ENCODE measurements around the gene PDZD4.
"Not testable (repeated sequence)": the region's sequence is repeated elsewhere in the genome, so short reads cannot be mapped to it uniquely, and the experiment has no call there.

The PDZD4 gene

DNA sequence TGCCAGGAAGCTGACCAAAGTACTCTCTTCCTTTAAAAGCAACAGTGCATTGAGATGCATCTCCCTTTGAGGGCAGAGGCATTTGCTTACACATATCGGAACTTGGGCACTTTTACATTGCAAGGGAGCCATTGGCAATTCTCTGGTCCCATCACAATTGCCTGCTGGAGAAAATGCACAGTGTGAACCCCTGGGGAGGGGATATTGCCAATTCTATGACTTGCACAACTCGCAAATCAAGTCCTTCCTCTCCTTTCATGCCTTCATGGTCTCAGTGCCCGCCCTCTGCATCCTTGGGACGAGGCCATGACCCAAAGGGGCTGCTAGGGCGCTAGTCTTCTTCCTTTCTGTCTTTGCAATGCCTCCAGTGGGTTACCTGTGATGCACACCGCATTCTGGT is 14.9 kb upstream of the PDZD4 start:
- DNase-seq (ENCODE audit: low read depth in 2 of 3, low spot score in 2 of 3), result no peak

GRCh38 chrX:153844509-153845082 is 14.3 kb upstream of the PDZD4 start:
- no peak for DNase-seq (ENCODE audit: low read depth in 2 of 3, low spot score in 2 of 3)

DNA sequence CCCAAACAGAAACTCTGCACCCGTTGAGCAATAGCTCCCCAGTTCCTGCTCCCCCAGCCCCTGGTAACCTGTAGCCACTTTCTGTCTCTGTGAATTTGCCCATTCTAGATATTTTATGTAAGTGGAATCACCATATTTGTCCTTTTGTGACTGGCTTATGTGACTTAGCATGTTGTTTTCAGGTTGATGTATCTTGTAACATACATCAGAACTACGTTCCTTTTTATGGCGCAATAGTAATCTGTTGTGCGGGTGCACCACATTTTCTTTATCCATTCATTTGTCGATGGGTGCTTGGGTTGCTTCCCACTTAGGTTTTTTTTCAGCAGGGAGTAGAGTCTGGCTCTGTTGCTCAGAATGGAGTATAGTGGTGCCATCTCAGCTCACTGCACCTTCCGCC is 6.6 kb upstream of the PDZD4 start:
- no peak for DNase-seq (ENCODE audit: low read depth in 2 of 3, low spot score in 2 of 3)

GRCh38 chrX:153832728-153833127 is 2.4 kb upstream of the PDZD4 start:
- DNase-seq (ENCODE audit: low read depth in 2 of 3, low spot score in 2 of 3), result no peak

- no peak for DNase-seq (ENCODE audit: low read depth in 2 of 3, low spot score in 2 of 3)
These were observed 1.2 kb upstream of the PDZD4 start for GRCh38 chrX:153831429-153832150.

- no peak for DNase-seq (ENCODE audit: low read depth in 2 of 3, low spot score in 2 of 3)
These were observed 490 bp upstream of the PDZD4 start for GRCh38 chrX:153830640-153831428.

- DNase-seq (ENCODE audit: low read depth in 2 of 3, low spot score in 2 of 3), result no peak
These were observed 870 bp downstream of the PDZD4 start for GRCh38 chrX:153829549-153829798.

DNA sequence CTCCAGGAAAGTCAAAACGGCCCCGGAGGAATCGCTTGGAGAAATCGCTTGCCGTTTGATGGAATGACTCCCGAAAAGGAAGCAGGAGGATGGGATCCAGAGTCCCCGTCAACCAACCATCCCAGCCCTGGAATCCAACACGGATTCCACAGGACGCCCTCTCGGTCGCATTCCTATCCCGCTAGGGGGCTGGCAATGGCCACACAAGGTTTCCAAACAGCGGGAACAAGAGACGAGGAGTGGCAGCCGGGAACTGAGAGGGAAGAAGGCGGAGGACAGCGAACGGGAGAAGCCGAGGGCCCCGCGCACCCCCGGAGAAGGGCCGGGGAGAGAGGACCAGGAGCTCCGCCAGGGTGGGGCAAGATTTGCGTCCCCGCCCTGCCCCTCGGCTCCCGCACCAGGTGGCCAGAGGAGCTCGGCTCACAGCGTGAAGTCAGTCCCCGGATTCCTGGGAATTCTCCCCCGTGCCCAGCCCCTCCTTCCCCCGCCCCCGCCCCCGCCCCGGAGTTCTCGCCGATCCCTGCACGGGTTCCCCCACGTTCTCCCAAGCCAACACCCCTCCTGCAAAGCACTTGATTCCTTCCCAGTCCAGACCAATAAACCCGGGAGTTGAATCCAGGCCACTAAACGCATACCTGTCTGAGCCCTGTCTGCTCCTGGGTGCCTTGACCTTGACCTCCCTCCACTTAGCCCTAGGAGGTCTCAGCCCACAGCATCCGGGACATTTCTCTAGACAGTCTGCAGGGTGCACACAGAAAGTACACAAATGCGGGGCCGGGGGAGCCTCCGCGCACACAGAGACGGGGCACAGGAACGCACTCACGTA is 1.4 kb downstream of the PDZD4 start:
- DNase-seq (ENCODE audit: low read depth in 2 of 3, low spot score in 2 of 3), result no peak

- DNase-seq (ENCODE audit: low read depth in 2 of 3, low spot score in 2 of 3), result no peak
These were observed 2.0 kb downstream of the PDZD4 start for GRCh38 chrX:153828308-153828707.

- DNase-seq (ENCODE audit: low read depth in 2 of 3, low spot score in 2 of 3), result no peak
These were observed 2.4 kb downstream of the PDZD4 start for GRCh38 chrX:153827903-153828302.

DNA sequence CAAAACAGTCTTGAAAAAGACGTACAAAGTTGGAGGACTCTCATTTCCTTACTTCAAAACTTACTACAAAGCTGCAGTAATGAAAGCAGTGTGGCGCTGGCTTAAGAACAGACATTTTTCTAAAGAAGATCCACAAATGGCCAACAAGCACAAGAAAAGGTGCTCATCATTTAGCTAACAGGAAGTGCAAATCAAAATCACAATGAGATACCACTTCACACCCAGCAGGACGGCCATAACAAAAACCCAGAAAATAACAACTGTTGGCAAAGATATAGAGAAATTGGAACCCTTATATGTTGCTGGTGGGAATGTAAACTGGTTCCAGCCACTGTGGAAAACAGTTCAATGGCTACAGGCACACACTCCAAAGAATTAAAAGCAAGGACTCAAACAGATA is 3.3 kb downstream of the PDZD4 start:
- no peak for DNase-seq (ENCODE audit: low read depth in 2 of 3, low spot score in 2 of 3)

DNA sequence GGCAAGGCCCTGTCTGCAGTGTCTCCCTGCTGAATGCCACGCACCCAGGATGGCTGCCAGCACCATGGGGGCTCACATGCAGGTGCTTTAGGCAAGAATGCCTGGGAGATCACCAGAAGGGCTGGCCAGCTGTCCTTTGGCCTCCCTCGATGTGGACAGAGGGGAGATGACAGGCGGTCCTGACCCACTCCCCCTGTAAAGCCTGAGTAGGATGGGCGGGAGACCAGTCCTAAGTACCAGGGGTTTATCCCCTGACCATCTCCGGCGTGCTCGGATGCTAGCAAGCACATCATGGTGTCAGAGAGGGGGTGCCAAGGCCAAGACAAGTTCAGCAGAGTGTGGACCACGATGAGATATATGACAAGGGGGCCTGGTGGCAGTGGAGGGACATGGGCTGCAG is 5.3 kb downstream of the PDZD4 start:
- DNase-seq (ENCODE audit: low read depth in 2 of 3, low spot score in 2 of 3), result no peak

DNA sequence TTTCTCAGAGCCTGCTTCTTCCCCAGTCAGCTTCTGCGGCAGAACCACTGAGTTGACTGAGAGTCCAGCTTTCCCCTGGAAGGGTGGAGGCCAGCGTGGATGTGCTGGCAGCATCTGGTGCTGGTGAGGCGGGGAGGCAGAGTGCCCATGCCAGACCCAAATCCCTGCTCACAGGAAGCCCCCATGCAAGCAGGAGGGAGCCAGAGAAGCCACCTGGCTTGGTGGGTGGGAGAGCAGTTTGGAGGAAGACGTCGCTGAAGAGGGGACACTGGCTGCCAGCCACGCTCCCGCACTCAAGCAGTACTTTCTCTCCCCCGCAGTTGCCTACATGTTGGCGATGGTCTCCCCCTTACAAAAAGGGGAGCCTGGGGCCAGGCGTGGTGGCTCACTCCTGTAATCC is 6.0 kb downstream of the PDZD4 start:
- no peak for DNase-seq (ENCODE audit: low read depth in 2 of 3, low spot score in 2 of 3)

GRCh38 chrX:153821066-153821465 is 9.3 kb downstream of the PDZD4 start:
- DNase-seq (ENCODE audit: low read depth in 2 of 3, low spot score in 2 of 3), result no peak

DNA sequence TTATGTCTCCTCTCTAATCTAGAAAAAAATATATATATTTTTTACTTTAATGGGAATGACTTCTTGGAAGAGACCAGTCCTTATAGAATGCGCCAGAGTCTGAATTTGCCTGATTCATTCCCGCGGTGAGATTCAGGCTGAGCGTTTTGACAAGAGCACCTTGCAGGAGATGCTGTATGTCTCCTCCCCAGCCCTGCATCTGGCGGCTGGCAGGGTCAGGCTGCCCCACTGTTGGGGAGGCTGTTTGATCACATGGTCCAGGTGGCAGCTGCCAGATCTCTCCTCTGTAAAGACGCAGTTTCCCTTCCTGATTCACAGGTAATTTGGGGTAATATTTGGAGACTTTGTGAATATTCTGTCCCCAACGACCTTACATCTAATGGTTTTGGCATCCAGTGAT is 9.7 kb downstream of the PDZD4 start:
- no peak for DNase-seq (ENCODE audit: low read depth in 2 of 3, low spot score in 2 of 3)

GRCh38 chrX:153819384-153820040 is 10.8 kb downstream of the PDZD4 start:
- no peak for DNase-seq (ENCODE audit: low read depth in 2 of 3, low spot score in 2 of 3)

- DNase-seq (ENCODE audit: low read depth in 2 of 3, low spot score in 2 of 3), result no peak
These were observed 11.6 kb downstream of the PDZD4 start for GRCh38 chrX:153818571-153819383.

GRCh38 chrX:153818064-153818463 is 12.3 kb downstream of the PDZD4 start:
- DNase-seq (ENCODE audit: low read depth in 2 of 3, low spot score in 2 of 3), result not testable (repeated sequence)

DNA sequence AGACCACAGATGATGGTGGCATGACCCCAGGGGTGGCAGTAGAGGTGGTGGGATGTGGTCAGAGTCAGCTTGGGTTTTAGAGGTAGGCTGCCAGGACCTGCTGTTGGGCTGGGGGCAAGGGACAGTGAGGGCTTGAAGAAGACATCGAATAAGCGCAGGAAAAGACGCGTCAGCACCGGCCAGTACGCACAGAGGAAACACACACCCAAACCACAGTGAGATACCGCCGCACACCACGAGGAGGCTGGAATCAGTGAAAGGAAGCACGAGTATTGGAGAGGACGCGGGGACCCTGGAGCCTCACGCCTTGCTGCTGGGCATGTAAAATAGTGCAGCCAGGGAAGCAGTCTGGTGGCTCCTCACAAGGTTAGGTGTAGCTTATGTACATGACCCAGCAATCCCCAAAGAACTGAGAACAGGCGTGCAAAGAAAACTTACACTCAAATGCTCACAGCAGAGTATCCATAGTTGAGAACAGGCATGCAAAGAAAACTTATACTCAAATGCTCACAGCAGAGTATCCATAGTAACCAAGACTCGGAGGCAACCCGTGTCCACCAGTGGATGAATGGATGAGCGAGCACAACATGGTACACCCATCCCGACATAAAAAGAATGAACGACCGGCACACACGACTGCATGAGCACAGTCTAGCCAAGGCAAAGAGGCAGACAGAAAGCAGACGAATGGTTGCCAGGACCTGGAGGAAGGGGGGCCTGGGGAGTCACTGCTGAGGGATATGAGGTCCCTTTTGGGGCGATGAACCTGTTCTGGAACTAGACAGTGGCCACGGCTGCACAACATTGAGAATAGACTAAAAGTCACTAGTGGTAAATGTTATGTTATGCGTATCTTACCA is 13.3 kb downstream of the PDZD4 start:
- DNase-seq (ENCODE audit: low read depth in 2 of 3, low spot score in 2 of 3), result no peak
